D341Med (cell line): ENCODE results near the gene IGLL1.
"Not testable (repeated sequence)": the region's sequence is repeated elsewhere in the genome, so short reads cannot be mapped to it uniquely, and the experiment has no call there.

Experiments
- DNase-seq: peaks from one replicate; pipeline ENCODE4 v3.0.0; 2012; ENCODE audit warnings: low spot score

The IGLL1 gene

DNA sequence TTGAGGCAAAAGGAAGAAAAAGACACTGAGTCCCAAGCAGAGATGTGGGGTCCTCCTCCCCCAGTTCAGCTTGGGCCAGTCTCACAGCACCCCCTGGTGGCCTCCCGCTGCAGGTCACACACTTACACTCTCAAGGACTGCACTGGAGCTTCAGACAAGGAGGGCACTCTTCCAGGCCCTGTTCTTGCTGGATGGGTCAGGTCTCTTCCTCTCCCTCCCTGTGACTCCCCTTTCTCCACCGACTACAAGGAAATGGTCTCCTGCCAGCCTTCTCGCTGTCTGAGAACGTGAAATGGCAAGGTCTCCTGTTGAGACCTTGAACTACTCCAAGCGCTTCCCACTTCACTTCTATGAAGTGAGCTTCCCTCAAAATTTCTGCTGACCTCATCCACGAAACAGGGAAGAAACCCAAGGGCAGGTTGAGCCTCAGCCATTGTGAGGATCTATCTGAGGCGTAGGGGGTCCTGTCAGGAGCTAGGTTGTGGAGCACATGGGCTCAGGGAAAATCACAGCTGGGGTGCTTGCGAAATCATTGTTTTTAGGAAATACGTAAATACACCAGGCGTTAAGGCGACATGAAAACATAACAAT lies 11.2 kb upstream of the IGLL1 start:
- peak; percentile 86 for DNase-seq

DNA sequence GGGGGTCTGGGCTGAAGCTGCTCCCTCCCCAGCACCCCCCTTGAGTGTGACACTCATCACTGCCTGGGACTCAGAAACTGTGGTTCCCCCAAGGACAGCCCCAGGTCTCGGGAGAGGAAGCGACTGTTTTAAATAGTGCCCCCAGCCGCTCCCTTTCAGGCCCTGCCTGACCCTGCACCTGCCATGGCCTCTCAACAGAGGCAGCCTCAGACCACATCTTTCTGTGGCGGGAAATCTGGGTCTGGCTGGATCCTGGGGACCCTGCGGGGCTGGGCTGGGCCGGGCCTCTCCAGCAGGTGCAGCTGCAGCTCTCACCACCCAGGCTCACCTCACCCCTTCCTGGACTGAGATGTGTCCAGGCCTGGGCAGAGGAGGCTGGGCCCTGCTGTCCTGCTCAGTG lies 3.7 kb upstream of the IGLL1 start:
- DNase-seq, result peak; percentile 23

DNA sequence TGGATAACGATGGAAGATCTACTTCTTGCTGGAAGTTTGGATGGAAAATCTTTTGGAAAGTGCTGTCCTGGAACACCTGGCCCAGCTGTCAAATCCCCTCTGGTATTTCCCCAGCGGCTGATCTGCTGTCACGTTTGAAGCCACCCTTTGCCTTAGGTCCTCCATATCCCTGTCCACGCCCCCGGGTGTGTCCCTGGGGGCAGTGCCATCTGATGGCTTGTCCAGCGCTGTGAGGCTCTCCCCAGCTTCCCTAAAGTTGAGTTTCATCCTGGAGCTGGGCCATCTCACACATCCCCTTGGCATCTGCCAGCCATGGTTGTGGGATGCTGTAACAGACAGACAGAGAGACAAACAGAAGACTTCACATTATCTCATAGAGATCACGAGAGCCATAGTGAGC lies 3.1 kb upstream of the IGLL1 start:
- DNase-seq, result no peak

GRCh38 chr22:23581260-23581650 lies 1.2 kb upstream of the IGLL1 start:
- no peak for DNase-seq

- no peak for DNase-seq
Observed at GRCh38 chr22:23580576-23581259, 628 bp upstream of the IGLL1 start.

DNA sequence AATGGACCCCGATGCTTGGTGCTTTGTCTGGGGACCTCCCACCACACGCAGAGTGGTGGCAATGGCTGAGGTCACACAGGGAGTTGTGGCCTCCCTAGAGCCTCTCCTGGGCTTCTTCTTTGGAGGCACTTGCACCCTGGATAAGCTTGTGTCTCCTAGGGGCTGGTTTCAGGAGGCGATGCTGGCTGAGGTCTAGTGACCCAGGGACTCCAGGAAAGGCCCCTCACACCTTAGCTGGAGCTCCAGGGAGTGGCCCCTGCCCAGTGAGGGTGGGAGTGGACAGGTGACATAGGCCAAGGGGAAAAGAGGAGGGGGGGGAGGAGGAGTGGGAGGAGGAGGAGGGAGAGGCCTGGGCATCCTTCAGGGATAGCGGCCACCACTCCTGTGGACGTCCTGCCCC lies 810 bp downstream of the IGLL1 start:
- no peak for DNase-seq

- no peak for DNase-seq
Observed at GRCh38 chr22:23578306-23578705, 1.8 kb downstream of the IGLL1 start.

GRCh38 chr22:23576681-23577080 lies 3.4 kb downstream of the IGLL1 start:
- DNase-seq, result no peak

DNA sequence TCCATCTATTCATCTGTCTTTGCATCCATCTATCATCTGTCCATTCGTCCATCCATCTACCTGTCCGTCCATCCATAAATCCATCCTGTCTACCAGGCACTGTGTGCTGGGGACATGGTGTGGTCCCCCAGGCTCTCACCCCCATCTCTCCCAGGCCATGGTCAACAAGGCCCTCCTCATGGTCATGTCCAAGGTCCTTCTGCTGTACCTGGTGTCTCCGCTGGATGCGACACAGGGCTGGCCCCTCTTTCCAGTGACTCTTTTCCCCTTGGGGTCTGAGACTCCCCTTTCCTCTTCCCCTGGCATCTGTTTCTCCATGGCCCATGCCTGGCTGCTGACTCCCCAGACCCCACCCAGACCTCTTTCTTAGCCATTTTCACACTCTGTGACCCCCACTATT lies 4.5 kb downstream of the IGLL1 start:
- no peak for DNase-seq

DNA sequence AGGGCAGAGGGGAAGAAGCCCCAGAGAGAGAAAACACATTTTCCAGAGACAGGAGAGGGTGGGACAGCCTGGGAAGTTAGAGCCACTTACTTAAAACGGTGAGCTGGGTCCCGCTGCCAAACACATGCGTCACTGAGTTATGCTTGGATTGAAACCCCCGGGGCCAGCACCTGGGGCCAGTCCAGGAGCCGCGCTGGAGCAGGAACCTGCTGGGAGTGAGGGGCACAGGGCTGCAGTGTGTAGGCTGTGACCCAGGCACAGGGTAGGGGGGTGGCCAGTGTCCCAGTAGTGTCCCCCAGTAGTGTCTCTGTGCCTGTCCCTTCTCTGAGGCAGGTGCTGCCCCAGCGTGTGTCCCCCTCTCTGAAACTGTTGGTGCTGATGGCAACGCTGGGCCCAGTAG lies 5.2 kb downstream of the IGLL1 start:
- no peak for DNase-seq

DNA sequence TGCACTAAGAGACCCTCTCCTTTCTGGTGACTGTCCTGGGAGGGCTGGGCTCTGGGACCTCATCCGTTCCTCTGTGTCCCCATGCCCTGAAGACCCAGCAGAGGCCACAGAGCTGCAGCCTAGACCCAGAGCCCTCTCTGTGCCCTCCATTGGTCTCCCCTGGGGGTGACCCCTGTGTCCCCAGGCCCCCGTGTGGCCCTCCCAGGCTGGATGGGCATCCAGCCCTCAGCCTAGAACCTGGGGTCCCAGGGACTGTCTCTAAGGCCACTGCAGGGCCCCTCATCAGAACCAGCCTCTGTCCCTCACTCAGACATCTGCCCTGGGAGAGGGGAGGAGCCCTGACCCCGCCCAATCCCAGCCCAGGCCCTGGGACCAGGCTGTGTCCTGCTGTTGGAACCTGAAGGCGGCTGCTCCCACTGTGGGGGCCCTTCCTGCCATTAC lies 5.7 kb downstream of the IGLL1 start:
- DNase-seq, result no peak

GRCh38 chr22:23573701-23574235 lies 6.3 kb downstream of the IGLL1 start:
- DNase-seq, result not testable (repeated sequence)

- DNase-seq, result not testable (repeated sequence)
Observed at GRCh38 chr22:23573106-23573505, 7.0 kb downstream of the IGLL1 start.

DNA sequence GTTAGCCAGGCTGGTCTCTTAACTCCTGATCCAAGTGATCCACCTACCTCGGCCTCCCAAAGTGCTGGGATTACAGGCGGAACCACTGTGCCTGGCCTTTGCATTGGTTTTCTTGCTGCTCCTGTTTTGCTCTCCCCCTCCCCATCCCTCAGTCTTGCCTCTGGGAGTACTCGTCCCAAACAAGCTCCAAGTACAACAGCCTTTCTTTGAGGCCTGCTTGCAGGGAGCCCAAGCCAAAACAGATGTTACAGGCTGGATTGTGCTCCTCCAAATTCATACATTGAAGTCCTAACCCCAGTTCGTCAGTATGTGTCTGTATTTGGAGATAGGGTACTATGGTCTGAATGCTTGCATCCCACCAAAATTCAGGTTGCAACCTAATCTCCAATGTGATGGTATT lies 8.6 kb downstream of the IGLL1 start:
- no peak for DNase-seq

GRCh38 chr22:23570681-23571080 lies 9.4 kb downstream of the IGLL1 start:
- peak; percentile 22 for DNase-seq

GRCh38 chr22:23569716-23570115 lies 10.4 kb downstream of the IGLL1 start:
- no peak for DNase-seq

- DNase-seq, result no peak
Observed at GRCh38 chr22:23569291-23569690, 10.8 kb downstream of the IGLL1 start.

- peak; percentile 29 for DNase-seq
Observed at GRCh38 chr22:23566705-23567475, 13.2 kb downstream of the IGLL1 start.

GRCh38 chr22:23565915-23566704 lies 14.0 kb downstream of the IGLL1 start:
- peak; percentile 57 for DNase-seq

DNA sequence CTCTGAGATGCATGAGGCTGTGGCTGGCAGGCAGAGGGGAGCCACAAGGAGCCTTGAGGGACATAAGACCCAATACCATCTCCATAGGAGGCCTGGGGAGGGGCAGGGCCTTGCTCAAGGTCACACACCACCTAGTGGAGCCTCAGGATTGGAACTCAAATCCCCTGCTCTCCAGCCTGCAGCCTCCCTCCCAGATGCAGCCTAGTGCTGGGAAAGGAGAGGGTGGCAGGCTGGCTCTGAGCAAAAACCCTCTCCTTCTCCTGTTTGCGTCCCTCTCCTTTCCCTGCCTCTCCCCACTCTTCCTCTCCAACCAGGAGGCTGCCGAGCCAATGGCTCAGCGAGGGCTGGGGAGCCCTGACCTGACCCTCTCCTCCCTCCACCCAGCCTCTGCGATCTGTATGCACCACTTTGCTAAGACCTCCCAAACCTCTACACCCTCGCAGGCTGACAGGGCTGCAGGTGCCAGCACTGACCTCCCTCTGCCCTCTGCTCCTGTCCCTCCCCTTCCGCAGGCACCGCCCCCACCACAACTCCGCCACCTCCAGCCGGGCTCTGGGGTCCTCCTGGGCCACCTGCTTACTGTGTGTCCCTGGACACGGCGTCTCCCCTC lies 14.7 kb downstream of the IGLL1 start:
- no peak for DNase-seq

DNA sequence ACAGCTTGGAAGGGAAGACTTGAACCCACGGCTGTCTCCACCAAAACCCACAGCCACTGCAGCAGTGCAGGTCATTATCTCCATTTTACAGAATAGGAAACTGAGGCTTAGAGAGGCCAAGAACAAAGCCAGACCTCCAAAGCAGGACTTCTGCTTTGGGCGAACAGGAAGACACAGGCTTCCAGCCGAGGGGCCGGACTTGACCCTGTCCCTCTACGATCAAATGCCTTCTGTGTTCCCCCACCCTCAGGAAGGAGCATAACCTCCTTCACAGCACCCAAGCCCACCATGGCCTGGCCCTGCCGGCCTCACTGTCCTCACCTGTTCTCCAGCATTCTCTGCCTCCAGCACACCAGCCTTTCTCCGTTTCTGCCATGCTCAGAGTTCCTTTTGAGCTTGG lies 15.8 kb downstream of the IGLL1 start:
- DNase-seq, result no peak

- DNase-seq, result no peak
Observed at GRCh38 chr22:23563111-23563510, 17.0 kb downstream of the IGLL1 start.
